GM10248 (cell line): ENCODE results near the gene PCDH9.

Experiments
- CTCF ChIA-PET: fragments of 300-600 bp; sonication (Branson Sonifier 250); formaldehyde crosslinking; extraction: SDS; loops from one replicate; lab custom pipeline; 2021; ENCODE audit warnings: antibody characterized with exemption; lab: Yijun Ruan, JAX
- POLR2A ChIA-PET: fragments of 350-650 bp; sonication (Branson Sonifier 250); formaldehyde crosslinking; extraction: SDS; loops from one replicate; lab custom pipeline; 2020; ENCODE audit warnings: antibody characterized with exemption; lab: Yijun Ruan, JAX
- DNase-seq: peaks from one replicate; pipeline ENCODE4 v3.0.0; 2012; ENCODE audit errors: extremely low spot score
- CTCF ChIP-seq: IDR thresholded peaks from 2 replicates; pipeline ENCODE4 v1.5.1; 2012; ENCODE audit warnings: mild to moderate bottlenecking, low read depth; ENCODE audit errors: extremely low read depth, missing control alignments, control extremely low read depth

The PCDH9 gene

GRCh38 chr13:66322936-66323335, 907.2 kb downstream of the PCDH9 start:
- no peak for TF ChIP-seq CTCF
- DNase-seq = no peak
- ChIA-PET CTCF (interaction anchor here (0.9 to 1.4 kb wide), 2 partner anchors 25 to 34 kb away, joined by 3 read pairs; no protein-coding TSS in a partner anchor), POLR2A (no interaction called here)

- CTCF ChIA-PET = interaction anchor here (1.4 kb wide), 1 partner anchor 35 kb away, joined by 3 read pairs; no protein-coding TSS in a partner anchor
- no peak for TF ChIP-seq CTCF
- no peak for DNase-seq
- POLR2A ChIA-PET = no interaction called here
Observed at GRCh38 chr13:66322193-66322740, 907.9 kb downstream of the PCDH9 start.

GRCh38 chr13:66314911-66315310, 915.2 kb downstream of the PCDH9 start:
- TF ChIP-seq CTCF = no peak
- POLR2A ChIA-PET = no interaction called here
- CTCF ChIA-PET = no interaction called here
- no peak for DNase-seq

GRCh38 chr13:66313413-66313812, 916.7 kb downstream of the PCDH9 start:
- DNase-seq = no peak
- no peak for TF ChIP-seq CTCF
- POLR2A ChIA-PET = no interaction called here
- CTCF ChIA-PET = no interaction called here

GRCh38 chr13:66312312-66313087, 917.6 kb downstream of the PCDH9 start:
- TF ChIP-seq CTCF = no peak
- POLR2A ChIA-PET = no interaction called here
- CTCF ChIA-PET = no interaction called here
- no peak for DNase-seq

- ChIA-PET CTCF (no interaction called here), POLR2A (no interaction called here)
- TF ChIP-seq CTCF = no peak
- no peak for DNase-seq
Observed at GRCh38 chr13:66305961-66306617, 924.0 kb downstream of the PCDH9 start.
